SK-N-SH (cell line): ENCODE data around the gene PPDPF. TPM values are rescaled to one million over a fixed set of nuclear protein-coding genes. Genes with fewer than 3 reads are reported as not detected.
A peak's percentile ranks its signal among the peaks of the same experiment; 100 is the strongest.

ENCODE experiments used
- CTCF ChIA-PET: fragments of 300-600, 350-600 bp; formaldehyde crosslinking; extraction: SDS; loops from one replicate; lab custom pipeline; 2021; lab: Yijun Ruan, JAX
- POLR2A ChIA-PET: fragments of 350-600 bp; sonication (Branson Sonifier 250); formaldehyde crosslinking; extraction: SDS; loops from one replicate; lab custom pipeline; 2020; ENCODE audit warnings: antibody characterized with exemption, inconsistent platforms; lab: Yijun Ruan, JAX
- DNase-seq: peaks from one replicate; pipeline ENCODE4 v3.0.0; 2012
- H2AFZ ChIP-seq: fragments of 200-600 bp; sonication (generic); 2 replicates; pipeline ENCODE4 v1.8.1; 2016; ENCODE audit warnings: antibody characterized with exemption, mild to moderate bottlenecking, low read depth
- H3F3A ChIP-seq: fragments of 200-600 bp; sonication (generic); replicated peaks from 2 replicates; pipeline ENCODE3; 2016; ENCODE audit warnings: antibody characterized with exemption, mild to moderate bottlenecking; ENCODE audit not compliant: insufficient read depth
- H3K27ac ChIP-seq, 2 experiments: fragments of 200-500 bp in 1 of 2; fragments of 200-600 bp in 1 of 2; sonication (Bioruptor generic) in 1 of 2; sonication (generic), shearing (Covaris generic) in 1 of 2; 2 replicates each; pipeline versions ENCODE4 v1.5.1 to v1.6.1; 2014 to 2016; ENCODE audit warnings: low read depth in 2 of 2, inconsistent platforms in 1 of 2, low read length in 1 of 2, mild to moderate bottlenecking in 1 of 2, mixed read lengths in 1 of 2
- H3K27me3 ChIP-seq: fragments of 200-600 bp; sonication (generic), shearing (Covaris generic); 2 replicates; pipeline ENCODE4 v1.6.1; 2016; ENCODE audit warnings: mixed run types; ENCODE audit not compliant: insufficient read depth
- H3K36me3 ChIP-seq, 2 experiments: fragments of 200-500 bp in 1 of 2; fragments of 200-600 bp in 1 of 2; sonication (Bioruptor generic) in 1 of 2; sonication (generic) in 1 of 2; replicated peaks in 1 of 2; 2 replicates each; pipeline versions ENCODE3 to v1.5.1; 2014 to 2016; ENCODE audit warnings: low read length in 1 of 2, mild to moderate bottlenecking in 1 of 2; ENCODE audit not compliant: insufficient read depth in 2 of 2, control insufficient read depth in 1 of 2
- H3K4me1 ChIP-seq, 2 experiments: fragments of 200-500 bp in 1 of 2; fragments of 200-600 bp in 1 of 2; sonication (Bioruptor generic) in 1 of 2; sonication (generic), shearing (Covaris generic) in 1 of 2; 2 replicates each; pipeline versions ENCODE4 v1.5.1 to v1.6.1; 2014 to 2016; ENCODE audit warnings: low read depth in 1 of 2, low read length in 1 of 2, mixed run types in 1 of 2; ENCODE audit not compliant: insufficient read depth in 2 of 2, control insufficient read depth in 1 of 2
- H3K4me2 ChIP-seq: fragments of 200-600 bp; sonication (generic), shearing (Covaris generic); 2 replicates; pipeline ENCODE4 v1.6.1; 2017; ENCODE audit warnings: mixed run types
- H3K4me3 ChIP-seq, 2 experiments: fragments of 200-500 bp in 1 of 2; fragments of 200-600 bp in 1 of 2; sonication (Bioruptor generic) in 1 of 2; sonication (generic), shearing (Covaris generic) in 1 of 2; 2 replicates each; pipeline versions ENCODE4 v1.5.1 to v1.8.1; 2014 to 2016; ENCODE audit warnings: low read depth in 2 of 2, inconsistent platforms in 1 of 2, low read length in 1 of 2, mild to moderate bottlenecking in 1 of 2, mixed read lengths in 1 of 2, moderate library complexity in 1 of 2
- H3K79me2 ChIP-seq: fragments of 200-600 bp; sonication (generic); 2 replicates; pipeline ENCODE4 v1.8.1; 2017; ENCODE audit warnings: mild to moderate bottlenecking; ENCODE audit not compliant: insufficient read depth
- H3K9ac ChIP-seq: fragments of 200-600 bp; sonication (generic); 2 replicates; pipeline ENCODE4 v1.6.1; 2017; ENCODE audit warnings: mixed run types
- H3K9me2 ChIP-seq: fragments of 200-600 bp; sonication (generic); 2 replicates; pipeline ENCODE4 v1.6.1; 2017; ENCODE audit warnings: mixed run types
- H3K9me3 ChIP-seq: fragments of 200-600 bp; sonication (generic); 2 replicates; pipeline ENCODE4 v1.6.1; 2017; ENCODE audit warnings: mixed run types, mild to moderate bottlenecking, moderate library complexity
- H4K20me1 ChIP-seq: fragments of 200-600 bp; sonication (generic); 2 replicates; pipeline ENCODE4 v1.6.1; 2017; ENCODE audit warnings: mild to moderate bottlenecking, mixed run types; ENCODE audit not compliant: insufficient read depth
- EP300 ChIP-seq, 2 experiments: IDR thresholded peaks; 2 replicates each; pipeline versions ENCODE4 v1.4.0 to v1.6.1; 2012; ENCODE audit warnings: borderline replicate concordance in 1 of 2, low read depth in 1 of 2, low read length in 1 of 2
- FOXJ3 ChIP-seq: sonication (generic); formaldehyde crosslinking; IDR thresholded peaks from 2 replicates; pipeline ENCODE4 v1.5.1; 2020; ENCODE audit warnings: mild to moderate bottlenecking, missing genetic modification reagents
- MEF2A ChIP-seq: IDR thresholded peaks from 2 replicates; pipeline ENCODE4 v1.4.0; 2012; ENCODE audit warnings: low read depth, borderline replicate concordance
- MXI1 ChIP-seq: IDR thresholded peaks from 2 replicates; pipeline ENCODE4 v1.6.1; 2012; ENCODE audit warnings: mild to moderate bottlenecking, low read depth, low read length, improper control_type of control experiment
- NFIC ChIP-seq: IDR thresholded peaks from 2 replicates; pipeline ENCODE4 v1.4.0; 2012; ENCODE audit warnings: borderline replicate concordance
- NRF1 ChIP-seq: IDR thresholded peaks from 2 replicates; pipeline ENCODE4 v1.6.1; 2012; ENCODE audit warnings: low read depth, mild to moderate bottlenecking, low read length
- POLR2AphosphoS5 ChIP-seq: IDR thresholded peaks from 2 replicates; pipeline ENCODE4 v1.6.1; 2012; ENCODE audit warnings: low read depth, low read length
- RFX5 ChIP-seq: IDR thresholded peaks from 2 replicates; pipeline ENCODE4 v1.6.1; 2012; ENCODE audit warnings: mild to moderate bottlenecking, improper control_type of control experiment, low read length
- RXRA ChIP-seq: IDR thresholded peaks from 2 replicates; pipeline ENCODE4 v1.4.0; 2012; ENCODE audit warnings: low read depth, mild to moderate bottlenecking, borderline replicate concordance
- SIN3A ChIP-seq: IDR thresholded peaks from 2 replicates; pipeline ENCODE4 v1.6.1; 2012; ENCODE audit warnings: low read depth, mild to moderate bottlenecking, low read length, moderate library complexity, borderline replicate concordance
- TAF1 ChIP-seq: IDR thresholded peaks from 2 replicates; pipeline ENCODE4 v1.6.1; 2012; ENCODE audit warnings: low read depth, mild to moderate bottlenecking, low read length, moderate library complexity, borderline replicate concordance
- TCF12 ChIP-seq: IDR thresholded peaks from 2 replicates; pipeline ENCODE4 v1.4.0; 2012
- TEAD4 ChIP-seq: IDR thresholded peaks from 2 replicates; pipeline ENCODE4 v1.4.0; 2012; ENCODE audit warnings: mild to moderate bottlenecking, borderline replicate concordance; ENCODE audit not compliant: insufficient read depth
- WGBS: methylation state at CpG from one replicate; pipeline ENCODE4 v1.1.6; 2017; ENCODE audit warnings: low lambda C conversion rate; 5-methylcytosine and 5-hydroxymethylcytosine counted together
- polyA plus RNA-seq, 3 experiments: library from polyadenylated mRNA; depleted of rRNA; stranded (reverse); fragments of >200 nt; gene quantifications; 2 replicates each; pipeline ENCODE4 v1.2.3, GENCODE V29; 2012
- TF ChIP-seq, protein P1 (sequence below): fragments of 150-350 bp; IDR thresholded peaks from 2 replicates; pipeline ENCODE4 v1.6.1; 2016; ENCODE audit warnings: mild to moderate bottlenecking, low read depth, low read length
- TF ChIP-seq, protein P2 (sequence below): IDR thresholded peaks from 2 replicates; pipeline ENCODE4 v1.4.0; 2012; ENCODE audit warnings: low read depth
- TF ChIP-seq, protein P3 (sequence below): fragments of 150-350 bp; IDR thresholded peaks from 2 replicates; pipeline ENCODE4 v1.6.1; 2017; ENCODE audit warnings: antibody characterized with exemption, low read length, low read depth, borderline replicate concordance
- TF ChIP-seq, protein P4 (sequence below): IDR thresholded peaks from 2 replicates; pipeline ENCODE4 v1.4.0; 2012; ENCODE audit warnings: low read depth, borderline replicate concordance

PPDPF gene
- polyA plus RNA-seq, 1 of the 3 experiments (the other 2 are of a cell fraction): 71.4 TPM

DNA sequence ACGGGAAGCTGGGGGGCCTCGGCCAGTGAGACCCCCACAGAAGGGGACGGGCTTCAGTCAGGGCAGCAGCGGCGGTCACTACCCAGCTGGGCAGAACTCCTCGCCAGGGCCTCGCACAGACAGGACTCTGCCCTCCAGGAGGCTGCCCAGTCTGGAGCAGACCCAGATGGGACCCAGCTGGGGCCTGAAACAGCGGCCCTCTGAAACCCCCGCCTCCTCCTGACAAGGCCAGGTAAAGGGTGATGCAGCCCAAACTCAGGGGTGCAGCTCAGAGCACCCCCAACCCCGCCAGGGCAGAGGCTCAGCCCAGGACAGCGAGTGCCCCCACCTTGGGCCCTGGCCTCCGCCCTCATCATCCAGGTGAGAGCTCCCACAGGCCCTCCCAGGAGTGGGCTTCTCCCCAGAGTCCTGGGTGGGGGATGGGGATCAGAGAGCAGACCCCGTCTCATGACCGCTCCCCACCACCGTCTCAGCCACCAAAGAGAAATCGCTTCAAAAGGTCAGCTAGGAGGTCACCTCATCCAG is 23.9 kb upstream of the PPDPF start:
- H3F3A ChIP-seq: peaks cover 7% of the 10 kb centered on the region
- no peak for DNase-seq
- H3K9me2 ChIP-seq: no peaks in the 10 kb centered on the region
- H3K4me3 ChIP-seq: peak overlapping the region in 1 of 2 experiments; percentile 12; a peak in 1 of 4 replicates
- H3K36me3 ChIP-seq: peaks cover 0 to 6% of the 10 kb centered on the region in 2 experiments
- no peaks in the 10 kb centered on the region for H3K9me3 ChIP-seq
- TF ChIP-seq, protein P1, sequence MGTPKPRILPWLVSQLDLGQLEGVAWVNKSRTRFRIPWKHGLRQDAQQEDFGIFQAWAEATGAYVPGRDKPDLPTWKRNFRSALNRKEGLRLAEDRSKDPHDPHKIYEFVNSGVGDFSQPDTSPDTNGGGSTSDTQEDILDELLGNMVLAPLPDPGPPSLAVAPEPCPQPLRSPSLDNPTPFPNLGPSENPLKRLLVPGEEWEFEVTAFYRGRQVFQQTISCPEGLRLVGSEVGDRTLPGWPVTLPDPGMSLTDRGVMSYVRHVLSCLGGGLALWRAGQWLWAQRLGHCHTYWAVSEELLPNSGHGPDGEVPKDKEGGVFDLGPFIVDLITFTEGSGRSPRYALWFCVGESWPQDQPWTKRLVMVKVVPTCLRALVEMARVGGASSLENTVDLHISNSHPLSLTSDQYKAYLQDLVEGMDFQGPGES: no peak
- TF ChIP-seq MEF2A (no peak), NFIC (no peak), RXRA (no peak), RFX5 (no peak), FOXJ3 (no peak), MXI1 (no peak), POLR2AphosphoS5 (no peak), SIN3A (no peak), TAF1 (no peak), NRF1 (no peak)
- TF ChIP-seq, protein P2, sequence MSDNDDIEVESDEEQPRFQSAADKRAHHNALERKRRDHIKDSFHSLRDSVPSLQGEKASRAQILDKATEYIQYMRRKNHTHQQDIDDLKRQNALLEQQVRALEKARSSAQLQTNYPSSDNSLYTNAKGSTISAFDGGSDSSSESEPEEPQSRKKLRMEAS: no peak
- peak overlapping the region in 1 of 2 experiments; percentile 82; a peak in 2 of 4 replicates for H3K27ac ChIP-seq
- H3K4me1 ChIP-seq: peaks cover 0 to 33% of the 10 kb centered on the region in 2 experiments; a peak in 1 of 4 replicates
- POLR2A ChIA-PET: interaction anchor here (0.6 to 3.3 kb wide), 7 partner anchors 9 to 41 kb away, joined by 3 to 31 read pairs (median 5); partner anchors contain the start of genes PPDPF and PTK6
- 69% methylated on average over 7 of the region's 16 CpGs for WGBS
- H3K9ac ChIP-seq: no peak overlapping the region
- H4K20me1 ChIP-seq: no peaks in the 10 kb centered on the region; the same call in 1 of the 2 replicates
- H3K27me3 ChIP-seq: no peaks in the 10 kb centered on the region
- CTCF ChIA-PET: interaction anchor here (0.6 to 3.4 kb wide), 36 partner anchors 9 to 457 kb away, joined by 3 to 76 read pairs (median 5); partner anchors contain the start of genes KCNQ2, PPDPF and PTK6
- H3K4me2 ChIP-seq: no peak overlapping the region
- no peaks in the 10 kb centered on the region for H3K79me2 ChIP-seq
- H2AFZ ChIP-seq: no peak overlapping the region; the same call in 1 of the 2 replicates

DNA sequence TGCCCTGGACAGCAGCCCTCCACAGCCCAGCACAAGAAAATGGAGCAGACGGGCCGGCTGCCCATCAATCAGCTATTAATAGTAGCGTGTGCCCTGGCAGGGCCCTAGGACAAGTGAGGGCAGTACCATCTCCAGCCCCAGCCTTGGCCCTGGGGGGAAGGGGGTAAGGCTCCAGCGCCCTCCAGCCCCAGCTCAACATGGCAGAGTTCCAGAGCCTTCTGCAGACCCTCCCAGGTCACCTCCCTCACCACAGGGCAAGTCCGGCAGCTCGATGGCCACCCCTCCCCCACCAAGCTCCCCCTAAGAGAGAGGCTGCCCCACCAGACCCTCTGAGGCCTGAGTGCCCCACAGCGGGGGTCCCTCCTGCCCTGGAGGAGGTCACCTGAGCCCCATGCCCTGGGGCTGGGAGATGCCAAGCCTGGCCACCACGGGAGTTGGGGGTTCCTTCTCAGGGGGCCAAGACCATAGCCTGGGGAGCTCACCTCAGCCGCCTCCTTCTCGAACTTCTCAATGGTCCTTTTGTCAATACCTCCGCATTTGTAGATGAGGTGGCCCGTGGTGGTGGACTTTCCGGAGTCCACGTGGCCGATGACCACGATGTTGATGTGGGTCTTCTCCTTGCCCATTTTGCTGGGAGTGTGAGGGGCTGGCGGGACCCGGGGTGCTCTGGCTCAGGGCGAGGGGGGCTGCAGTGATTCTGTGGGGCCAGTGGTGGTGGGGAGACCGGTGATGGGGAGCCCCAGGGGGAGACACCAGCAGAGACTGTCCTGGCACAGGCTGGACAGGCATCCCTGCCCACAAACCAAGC is 23.2 kb upstream of the PPDPF start:
- Histone ChIP-seq H3K27me3 (no peaks in the 10 kb centered on the region), H3K4me1 (peaks cover 0 to 38% of the 10 kb centered on the region in 2 experiments; a peak in 1 of 4 replicates), H3K9ac (no peak overlapping the region), H2AFZ (no peak overlapping the region), H3K79me2 (no peaks in the 10 kb centered on the region), H4K20me1 (no peaks in the 10 kb centered on the region; the same call in 1 of the 2 replicates), H3K4me2 (peak overlapping the region; percentile 69), H3K36me3 (peaks cover 0 to 6% of the 10 kb centered on the region in 2 experiments), H3K9me3 (no peaks in the 10 kb centered on the region), H3F3A (peaks cover 7% of the 10 kb centered on the region), H3K27ac (peak overlapping the region in 1 of 2 experiments; percentile 82; a peak in 2 of 4 replicates), H3K4me3 (peak overlapping the region; percentile 52 to 53; a peak in 2 of 4 replicates), H3K9me2 (no peaks in the 10 kb centered on the region)
- ChIA-PET CTCF (interaction anchor here (0.6 to 3.4 kb wide), 28 partner anchors 8 to 456 kb away, joined by 3 to 76 read pairs (median 9); partner anchors contain the start of genes KCNQ2, PPDPF and PTK6), POLR2A (interaction anchor here (0.6 to 3.3 kb wide), 8 partner anchors 10 to 40 kb away, joined by 3 to 31 read pairs (median 5); partner anchors contain the start of genes PPDPF and PTK6)
- 87% methylated on average over 15 of the region's 20 CpGs for WGBS
- TF ChIP-seq RFX5 (no peak), EP300 (IDR thresholded peaks at IDR 0.05; ENCODE audit: borderline replicate concordance in 1 of 2, low read depth in 1 of 2, low read length in 1 of 2) (no peak), MXI1 (no peak), TCF12 (no peak), TEAD4 (no peak)
- TF ChIP-seq, protein P1: no peak
- TF ChIP-seq, protein P3, sequence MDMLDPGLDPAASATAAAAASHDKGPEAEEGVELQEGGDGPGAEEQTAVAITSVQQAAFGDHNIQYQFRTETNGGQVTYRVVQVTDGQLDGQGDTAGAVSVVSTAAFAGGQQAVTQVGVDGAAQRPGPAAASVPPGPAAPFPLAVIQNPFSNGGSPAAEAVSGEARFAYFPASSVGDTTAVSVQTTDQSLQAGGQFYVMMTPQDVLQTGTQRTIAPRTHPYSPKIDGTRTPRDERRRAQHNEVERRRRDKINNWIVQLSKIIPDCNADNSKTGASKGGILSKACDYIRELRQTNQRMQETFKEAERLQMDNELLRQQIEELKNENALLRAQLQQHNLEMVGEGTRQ: no peak
- TF ChIP-seq, protein P4, sequence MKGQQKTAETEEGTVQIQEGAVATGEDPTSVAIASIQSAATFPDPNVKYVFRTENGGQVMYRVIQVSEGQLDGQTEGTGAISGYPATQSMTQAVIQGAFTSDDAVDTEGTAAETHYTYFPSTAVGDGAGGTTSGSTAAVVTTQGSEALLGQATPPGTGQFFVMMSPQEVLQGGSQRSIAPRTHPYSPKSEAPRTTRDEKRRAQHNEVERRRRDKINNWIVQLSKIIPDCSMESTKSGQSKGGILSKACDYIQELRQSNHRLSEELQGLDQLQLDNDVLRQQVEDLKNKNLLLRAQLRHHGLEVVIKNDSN: no peak
- DNase-seq: peak; percentile 38
